ENCODE data around the gene AQP12B. TPM values are rescaled to one million over a fixed set of nuclear protein-coding genes. Genes with fewer than 3 reads are reported as not detected.

Gene AQP12B
- total and polyA plus RNA-seq, 2 donors from 2014 or later: not detected

GRCh38 chr2:240726876-240727275 lies 44.2 kb upstream of the AQP12B start:
- FAIRE-seq: no peak
- H3K27me3 ChIP-seq (ENCODE audit: control insufficient read depth, insufficient read depth, low read length): no peaks in the 10 kb centered on the region
- H3K9me3 ChIP-seq (ENCODE audit: control insufficient read depth in 2 of 3, insufficient read depth in 1 of 3, low read length in 3 of 3): no peaks in the 10 kb centered on the region
- no peak for TF ChIP-seq CTCF (IDR thresholded peaks at IDR 0.05; ENCODE audit: borderline replicate concordance, extremely low read depth, insufficient read depth)
- H3K36me3 ChIP-seq (ENCODE audit: control insufficient read depth in 2 of 3, insufficient read depth in 3 of 3, low read length in 3 of 3): no peaks in the 10 kb centered on the region
- H3K9ac ChIP-seq (ENCODE audit: low read length in 3 of 3): no peak overlapping the region
- H3K4me1 ChIP-seq (ENCODE audit: control insufficient read depth in 2 of 3, insufficient read depth in 2 of 3, low read depth in 1 of 3, low read length in 3 of 3): no peaks in the 10 kb centered on the region
- intact Hi-C loops (cut with DNase I): no loop called here
- no peak for DNase-seq
- no peak overlapping the region for H3K27ac ChIP-seq (ENCODE audit: low read depth in 2 of 2, low read length in 2 of 2)
- H3K4me3 ChIP-seq (ENCODE audit: low read length in 3 of 3): no peak overlapping the region

GRCh38 chr2:240725671-240726070 lies 43.0 kb upstream of the AQP12B start:
- no peaks in the 10 kb centered on the region for H3K27me3 ChIP-seq (ENCODE audit: control insufficient read depth, insufficient read depth, low read length)
- H3K4me3 ChIP-seq (ENCODE audit: low read length in 3 of 3): no peak overlapping the region
- H3K27ac ChIP-seq (ENCODE audit: low read depth in 2 of 2, low read length in 2 of 2): no peak overlapping the region
- H3K9me3 ChIP-seq (ENCODE audit: control insufficient read depth in 2 of 3, insufficient read depth in 1 of 3, low read length in 3 of 3): no peaks in the 10 kb centered on the region
- H3K36me3 ChIP-seq (ENCODE audit: control insufficient read depth in 2 of 3, insufficient read depth in 3 of 3, low read length in 3 of 3): no peaks in the 10 kb centered on the region
- no peak for FAIRE-seq
- intact Hi-C loops (cut with DNase I): no loop called here
- H3K9ac ChIP-seq (ENCODE audit: low read length in 3 of 3): no peak overlapping the region
- no peak for TF ChIP-seq CTCF (IDR thresholded peaks at IDR 0.05; ENCODE audit: borderline replicate concordance, extremely low read depth, insufficient read depth)
- H3K4me1 ChIP-seq (ENCODE audit: control insufficient read depth in 2 of 3, insufficient read depth in 2 of 3, low read depth in 1 of 3, low read length in 3 of 3): no peaks in the 10 kb centered on the region
- DNase-seq: no peak

GRCh38 chr2:240725266-240725665 lies 42.6 kb upstream of the AQP12B start:
- Histone ChIP-seq H3K36me3 (ENCODE audit: control insufficient read depth in 2 of 3, insufficient read depth in 3 of 3, low read length in 3 of 3) (no peaks in the 10 kb centered on the region), H3K27ac (ENCODE audit: low read depth in 2 of 2, low read length in 2 of 2) (no peak overlapping the region), H3K4me1 (ENCODE audit: control insufficient read depth in 2 of 3, insufficient read depth in 2 of 3, low read depth in 1 of 3, low read length in 3 of 3) (no peaks in the 10 kb centered on the region), H3K9ac (ENCODE audit: low read length in 3 of 3) (no peak overlapping the region), H3K9me3 (ENCODE audit: control insufficient read depth in 2 of 3, insufficient read depth in 1 of 3, low read length in 3 of 3) (no peaks in the 10 kb centered on the region), H3K4me3 (ENCODE audit: low read length in 3 of 3) (no peak overlapping the region), H3K27me3 (ENCODE audit: control insufficient read depth, insufficient read depth, low read length) (no peaks in the 10 kb centered on the region)
- TF ChIP-seq CTCF (IDR thresholded peaks at IDR 0.05; ENCODE audit: borderline replicate concordance, extremely low read depth, insufficient read depth): no peak
- FAIRE-seq: no peak
- intact Hi-C loops (cut with DNase I): no loop called here
- DNase-seq: no peak

- no peaks in the 10 kb centered on the region for H3K4me1 ChIP-seq (ENCODE audit: control insufficient read depth in 2 of 3, insufficient read depth in 2 of 3, low read depth in 1 of 3, low read length in 3 of 3)
- no peaks in the 10 kb centered on the region for H3K36me3 ChIP-seq (ENCODE audit: control insufficient read depth in 2 of 3, insufficient read depth in 3 of 3, low read length in 3 of 3)
- no peak for FAIRE-seq
- no peak for TF ChIP-seq CTCF (IDR thresholded peaks at IDR 0.05; ENCODE audit: borderline replicate concordance, extremely low read depth, insufficient read depth)
- no peaks in the 10 kb centered on the region for H3K27me3 ChIP-seq (ENCODE audit: control insufficient read depth, insufficient read depth, low read length)
- no peak overlapping the region for H3K4me3 ChIP-seq (ENCODE audit: low read length in 3 of 3)
- no peak for DNase-seq
- H3K27ac ChIP-seq (ENCODE audit: low read depth in 2 of 2, low read length in 2 of 2): no peak overlapping the region
- no peak overlapping the region for H3K9ac ChIP-seq (ENCODE audit: low read length in 3 of 3)
- intact Hi-C loops (cut with DNase I): no loop called here
- no peaks in the 10 kb centered on the region for H3K9me3 ChIP-seq (ENCODE audit: control insufficient read depth in 2 of 3, insufficient read depth in 1 of 3, low read length in 3 of 3)
These were observed 41.7 kb upstream of the AQP12B start for GRCh38 chr2:240724431-240724830.
